Jurkat, Clone E6-1 (cell line): ENCODE data around the gene PTGES.

ENCODE experiments used
- DNase-seq: peaks from one replicate; pipeline ENCODE4 v3.0.0-alpha.2; 2011; ENCODE audit warnings: low read depth, low spot score
- H3K4me3 ChIP-seq: 2 replicates; pipeline ENCODE4 v1.5.1; 2011; ENCODE audit warnings: mild to moderate bottlenecking, low read length, control low read depth, moderate library complexity

The PTGES gene

GRCh38 chr9:129725795-129726251, 27.0 kb downstream of the PTGES start:
- H3K4me3 ChIP-seq = no peak overlapping the region
- no peak for DNase-seq

GRCh38 chr9:129724456-129725190, 28.2 kb downstream of the PTGES start:
- no peak overlapping the region for H3K4me3 ChIP-seq
- DNase-seq = no peak

GRCh38 chr9:129722913-129723312, 29.9 kb downstream of the PTGES start:
- no peak overlapping the region for H3K4me3 ChIP-seq
- DNase-seq = no peak

- no peak for DNase-seq
Measured at GRCh38 chr9:129720865-129721545, 31.8 kb downstream of the PTGES start.

GRCh38 chr9:129720181-129720864, 32.5 kb downstream of the PTGES start:
- DNase-seq = no peak

More at GRCh38 chr9:129720865-129721545, 31.8 kb downstream of the PTGES start:
- no peak overlapping the region for H3K4me3 ChIP-seq

GRCh38 chr9:129719135-129719534, 33.7 kb downstream of the PTGES start:
- no peak for DNase-seq
- H3K4me3 ChIP-seq = no peak overlapping the region

More at GRCh38 chr9:129720181-129720864, 32.5 kb downstream of the PTGES start:
- H3K4me3 ChIP-seq = no peak overlapping the region

GRCh38 chr9:129718647-129719046, 34.2 kb downstream of the PTGES start:
- no peak overlapping the region for H3K4me3 ChIP-seq
- DNase-seq = no peak

GRCh38 chr9:129717991-129718390, 34.9 kb downstream of the PTGES start:
- no peak for DNase-seq
- H3K4me3 ChIP-seq = no peak overlapping the region

GRCh38 chr9:129716091-129716490, 36.8 kb downstream of the PTGES start:
- DNase-seq = no peak
- H3K4me3 ChIP-seq = no peak overlapping the region

- no peak overlapping the region for H3K4me3 ChIP-seq
- DNase-seq = no peak
Measured at GRCh38 chr9:129714511-129715061, 38.3 kb downstream of the PTGES start.

GRCh38 chr9:129713402-129713679, 39.5 kb downstream of the PTGES start:
- no peak overlapping the region for H3K4me3 ChIP-seq
- DNase-seq = no peak

- DNase-seq = no peak
- H3K4me3 ChIP-seq = no peak overlapping the region
Measured at GRCh38 chr9:129712634-129713401, 40.0 kb downstream of the PTGES start.

- no peak overlapping the region for H3K4me3 ChIP-seq
- DNase-seq = no peak
Measured at GRCh38 chr9:129710169-129710453, 42.7 kb downstream of the PTGES start.

GRCh38 chr9:129709438-129710168, 43.2 kb downstream of the PTGES start:
- H3K4me3 ChIP-seq = no peak overlapping the region
- no peak for DNase-seq

GRCh38 chr9:129708793-129709192, 44.0 kb downstream of the PTGES start:
- no peak for DNase-seq

GRCh38 chr9:129704807-129705206, 48.0 kb downstream of the PTGES start:
- no peak overlapping the region for H3K4me3 ChIP-seq
- DNase-seq = no peak

More at GRCh38 chr9:129708793-129709192, 44.0 kb downstream of the PTGES start:
- no peak overlapping the region for H3K4me3 ChIP-seq

GRCh38 chr9:129703667-129704355, 49.0 kb downstream of the PTGES start:
- no peak overlapping the region for H3K4me3 ChIP-seq
- no peak for DNase-seq
